ENCODE measurements around the gene TUBA3E. TPM values are rescaled to one million over a fixed set of nuclear protein-coding genes. Genes with fewer than 3 reads are reported as not detected.
"Not testable (repeated sequence)": the region's sequence is repeated elsewhere in the genome, so short reads cannot be mapped to it uniquely, and the experiment has no call there.

Gene TUBA3E
- total RNA-seq, 2 donors from 2014 or later, result 32.6 TPM; not detected in 1

DNA sequence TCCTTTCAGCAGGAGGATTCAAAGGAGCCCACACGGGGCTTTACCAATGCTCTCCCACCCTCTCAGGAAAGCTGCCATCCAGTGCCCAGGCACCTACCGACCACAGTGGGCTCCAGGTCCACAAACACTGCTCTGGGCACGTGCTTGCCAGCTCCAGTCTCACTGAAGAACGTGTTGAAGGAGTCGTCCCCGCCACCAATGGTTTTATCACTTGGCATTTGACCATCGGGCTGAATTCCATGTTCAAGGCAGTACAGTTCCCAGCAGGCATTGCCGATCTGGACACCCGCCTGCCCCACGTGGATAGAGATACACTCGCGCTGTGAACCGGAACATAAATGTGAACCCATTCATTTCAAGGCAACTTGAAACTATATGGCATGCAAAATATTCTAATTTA, 2.2 kb downstream of the TUBA3E start:
- H3K9me3 ChIP-seq; H3K4me3 ChIP-seq; DNase-seq (ENCODE audit: low spot score); H3K27me3 ChIP-seq (replicated peaks; ENCODE audit: insufficient read depth); H3K27ac ChIP-seq; intact Hi-C loops (cut with DNase I); H3K36me3 ChIP-seq; H3K4me1 ChIP-seq (replicated peaks): not testable (repeated sequence)
- WGBS, result 83% methylated on average over 11 of the region's 13 CpGs

GRCh38 chr2:130195089-130195635, 3.1 kb downstream of the TUBA3E start:
- H3K36me3 ChIP-seq; H3K4me1 ChIP-seq (replicated peaks); H3K4me3 ChIP-seq; intact Hi-C loops (cut with DNase I); H3K9me3 ChIP-seq; H3K27me3 ChIP-seq (replicated peaks; ENCODE audit: insufficient read depth); DNase-seq (ENCODE audit: low spot score); H3K27ac ChIP-seq: not testable (repeated sequence)
- WGBS, result 63% methylated on average over 9 of the region's 9 CpGs

DNA sequence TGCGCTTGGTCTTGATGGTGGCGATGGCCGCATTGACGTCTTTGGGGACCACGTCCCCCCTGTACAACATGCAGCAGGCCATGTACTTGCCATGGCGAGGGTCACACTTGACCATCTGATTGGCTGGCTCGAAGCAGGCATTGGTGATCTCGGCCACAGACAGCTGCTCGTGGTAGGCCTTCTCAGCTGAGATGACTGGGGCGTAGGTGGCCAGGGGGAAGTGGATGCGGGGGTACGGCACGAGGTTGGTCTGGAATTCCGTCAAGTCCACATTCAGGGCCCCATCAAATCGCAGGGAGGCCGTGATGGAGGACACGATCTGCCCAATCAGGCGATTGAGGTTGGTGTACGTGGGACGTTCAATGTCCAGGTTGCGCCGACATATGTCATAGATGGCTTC, 4.4 kb downstream of the TUBA3E start:
- H3K36me3 ChIP-seq; H3K4me3 ChIP-seq; H3K27ac ChIP-seq; intact Hi-C loops (cut with DNase I); H3K4me1 ChIP-seq (replicated peaks); DNase-seq (ENCODE audit: low spot score); H3K9me3 ChIP-seq; H3K27me3 ChIP-seq (replicated peaks; ENCODE audit: insufficient read depth): not testable (repeated sequence)
- 88% methylated on average over 17 of the region's 22 CpGs for WGBS

- H3K9me3 ChIP-seq; H3K27me3 ChIP-seq (replicated peaks; ENCODE audit: insufficient read depth); H3K36me3 ChIP-seq; H3K4me3 ChIP-seq; intact Hi-C loops (cut with DNase I); H3K27ac ChIP-seq; DNase-seq (ENCODE audit: low spot score); H3K4me1 ChIP-seq (replicated peaks): not testable (repeated sequence)
- whole genome bisulfite sequencing, result 87% methylated on average over 3 of the region's 3 CpGs
Observed at GRCh38 chr2:130192451-130192850, 5.8 kb downstream of the TUBA3E start.

DNA sequence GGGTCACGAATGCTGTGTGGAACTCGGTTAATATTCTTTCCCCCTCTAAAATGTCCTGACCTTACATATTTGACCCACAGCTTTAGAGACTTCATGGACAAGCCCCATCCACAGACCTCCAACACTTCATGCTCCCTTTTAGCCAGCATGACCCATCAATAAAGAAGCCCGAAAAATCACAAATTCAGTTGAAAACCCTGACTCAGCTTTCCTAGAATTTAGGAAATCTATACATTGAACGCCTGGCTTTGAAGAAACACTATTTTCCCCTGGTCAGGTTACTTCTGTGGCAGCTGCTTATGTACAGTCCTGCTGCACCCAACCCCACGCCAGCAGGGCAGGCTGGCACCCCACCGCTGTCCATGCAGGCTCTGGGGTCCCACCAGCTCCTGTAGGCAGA, 6.9 kb downstream of the TUBA3E start:
- intact Hi-C loops (cut with DNase I), result not testable (repeated sequence)
- 91% methylated on average over 6 of the region's 6 CpGs for WGBS

DNA sequence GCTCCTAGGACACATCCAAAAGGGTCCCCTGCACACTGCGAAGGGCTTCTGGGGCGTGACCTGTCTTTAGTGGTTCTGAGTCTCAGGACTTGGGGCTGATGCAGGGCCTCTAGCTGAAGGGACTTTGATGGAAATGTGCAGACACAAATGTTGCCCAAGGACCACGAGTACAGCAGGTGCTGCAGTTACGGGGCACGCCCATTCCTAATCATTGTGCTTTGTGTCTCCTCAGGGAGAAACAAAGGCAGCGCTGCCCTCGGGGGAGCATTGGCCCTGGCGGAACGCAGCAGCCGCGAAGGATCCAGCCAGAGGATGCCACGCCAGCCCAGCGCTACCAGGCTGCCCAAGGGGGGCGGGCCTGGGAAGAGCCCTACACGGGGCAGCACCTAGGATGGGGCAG, 8.0 kb downstream of the TUBA3E start:
- DNase-seq (ENCODE audit: low spot score), result no peak
- Histone ChIP-seq H3K4me1 (replicated peaks) (no peaks in the 10 kb centered on the region), H3K27me3 (replicated peaks; ENCODE audit: insufficient read depth) (no peaks in the 10 kb centered on the region), H3K4me3 (no peak overlapping the region), H3K9me3 (no peaks in the 10 kb centered on the region), H3K27ac (no peak overlapping the region), H3K36me3 (no peaks in the 10 kb centered on the region)
- intact Hi-C loops (cut with DNase I), result no loop called here
- WGBS, result 75% methylated on average over 10 of the region's 15 CpGs
- TF ChIP-seq POLR2A (IDR thresholded peaks at IDR 0.05), result no peak
- TF ChIP-seq, protein P1, sequence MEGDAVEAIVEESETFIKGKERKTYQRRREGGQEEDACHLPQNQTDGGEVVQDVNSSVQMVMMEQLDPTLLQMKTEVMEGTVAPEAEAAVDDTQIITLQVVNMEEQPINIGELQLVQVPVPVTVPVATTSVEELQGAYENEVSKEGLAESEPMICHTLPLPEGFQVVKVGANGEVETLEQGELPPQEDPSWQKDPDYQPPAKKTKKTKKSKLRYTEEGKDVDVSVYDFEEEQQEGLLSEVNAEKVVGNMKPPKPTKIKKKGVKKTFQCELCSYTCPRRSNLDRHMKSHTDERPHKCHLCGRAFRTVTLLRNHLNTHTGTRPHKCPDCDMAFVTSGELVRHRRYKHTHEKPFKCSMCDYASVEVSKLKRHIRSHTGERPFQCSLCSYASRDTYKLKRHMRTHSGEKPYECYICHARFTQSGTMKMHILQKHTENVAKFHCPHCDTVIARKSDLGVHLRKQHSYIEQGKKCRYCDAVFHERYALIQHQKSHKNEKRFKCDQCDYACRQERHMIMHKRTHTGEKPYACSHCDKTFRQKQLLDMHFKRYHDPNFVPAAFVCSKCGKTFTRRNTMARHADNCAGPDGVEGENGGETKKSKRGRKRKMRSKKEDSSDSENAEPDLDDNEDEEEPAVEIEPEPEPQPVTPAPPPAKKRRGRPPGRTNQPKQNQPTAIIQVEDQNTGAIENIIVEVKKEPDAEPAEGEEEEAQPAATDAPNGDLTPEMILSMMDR (IDR thresholded peaks at IDR 0.05), result no peak
- no peak for TF ChIP-seq POLR2AphosphoS5 (IDR thresholded peaks at IDR 0.05)

More for the DNA sequence above, 6.9 kb downstream of the TUBA3E start:
- H3K9me3 ChIP-seq; H3K4me3 ChIP-seq; H3K4me1 ChIP-seq (replicated peaks); H3K27ac ChIP-seq; H3K36me3 ChIP-seq; H3K27me3 ChIP-seq (replicated peaks; ENCODE audit: insufficient read depth); DNase-seq (ENCODE audit: low spot score): not testable (repeated sequence)

- intact Hi-C loops (cut with DNase I), result loop anchor here (10.0 kb wide), 1 partner anchor 916 kb away; the partner anchor contains the start of gene PLEKHB2
- H3K27ac ChIP-seq; H3K36me3 ChIP-seq; H3K4me1 ChIP-seq (replicated peaks); H3K9me3 ChIP-seq; H3K4me3 ChIP-seq; H3K27me3 ChIP-seq (replicated peaks; ENCODE audit: insufficient read depth); DNase-seq (ENCODE audit: low spot score): not testable (repeated sequence)
- 66% methylated on average over 4 of the region's 4 CpGs for WGBS
Observed at GRCh38 chr2:130188958-130189357, 9.3 kb downstream of the TUBA3E start.

DNA sequence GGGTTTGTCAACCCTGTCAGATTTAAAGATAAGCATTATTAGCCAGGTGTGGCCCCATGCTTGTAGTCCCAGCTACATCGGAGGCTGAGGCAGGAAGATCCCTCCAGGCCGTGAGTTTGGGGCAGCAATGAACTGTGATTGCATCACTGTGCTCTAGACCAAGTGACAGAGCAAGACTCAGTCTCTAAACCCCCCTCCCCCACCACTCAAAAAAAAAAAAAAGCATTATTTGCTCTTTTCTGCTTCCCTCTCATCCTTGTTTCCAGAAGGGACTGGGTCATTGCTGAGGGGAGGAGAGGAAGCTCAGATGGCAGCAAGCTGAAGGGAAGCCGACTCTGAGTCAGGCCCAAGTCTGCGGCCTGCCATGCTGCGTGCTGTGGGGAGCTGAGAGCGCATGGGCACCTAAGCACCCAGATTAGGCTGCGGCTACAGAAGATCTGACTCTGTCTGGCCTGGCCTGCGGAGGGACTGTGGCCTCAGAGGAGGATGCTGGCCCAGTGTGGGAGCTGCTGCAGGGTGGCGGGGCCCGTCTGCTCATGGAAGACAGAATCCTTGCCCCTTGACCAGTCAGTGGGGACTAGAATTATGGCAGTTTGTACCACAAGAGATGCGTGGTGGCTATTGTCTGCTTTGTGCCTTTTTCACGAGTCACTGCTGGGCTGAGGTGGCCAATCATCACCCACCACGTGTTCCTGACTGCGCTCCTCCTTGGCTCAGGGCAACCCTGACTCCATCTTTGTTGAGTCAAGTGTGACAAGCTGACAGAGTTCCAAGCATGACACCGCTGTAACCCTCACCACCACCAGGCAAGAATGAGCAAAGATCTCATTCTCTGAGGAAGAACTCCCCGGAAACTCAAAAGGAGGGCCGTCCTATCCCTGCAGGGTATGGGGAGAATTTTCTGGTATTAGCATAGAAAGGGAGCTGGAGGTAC, 10.1 kb downstream of the TUBA3E start:
- H3K27ac ChIP-seq; H3K4me1 ChIP-seq (replicated peaks); H3K9me3 ChIP-seq; H3K27me3 ChIP-seq (replicated peaks; ENCODE audit: insufficient read depth); H3K36me3 ChIP-seq; H3K4me3 ChIP-seq; DNase-seq (ENCODE audit: low spot score): not testable (repeated sequence)
- 88% methylated on average over 17 of the region's 17 CpGs for WGBS
- intact Hi-C loops (cut with DNase I), result loop anchor here (10.0 kb wide), 1 partner anchor 917 kb away; the partner anchor contains the start of gene PLEKHB2
